BE2C (cell line): ENCODE data around the gene SH2D7.

Experiments used
- DNase-seq: peaks from one replicate; pipeline ENCODE4 v3.0.0-alpha.2; 2020
- H3K27me3 ChIP-seq: fragments of 250-450 bp; sonication (Bioruptor Pico); 2 replicates; pipeline ENCODE4 v1.5.1; 2020; ENCODE audit warnings: mild to moderate bottlenecking
- H3K36me3 ChIP-seq: fragments of 250-450 bp; sonication (Bioruptor Pico); 2 replicates; pipeline ENCODE4 v1.5.1; 2020; ENCODE audit warnings: mild to moderate bottlenecking
- H3K4me1 ChIP-seq: fragments of 250-450 bp; sonication (Bioruptor Pico); 2 replicates; pipeline ENCODE4 v1.5.1; 2020
- H3K4me3 ChIP-seq: 2 replicates; pipeline ENCODE4 v1.5.1; 2011; ENCODE audit warnings: low read depth, low read length
- H3K9me3 ChIP-seq: fragments of 250-450 bp; sonication (Bioruptor Pico); 2 replicates; pipeline ENCODE4 v1.5.1; 2020
- TF ChIP-seq, protein P1 (sequence below): IDR thresholded peaks from 2 replicates; pipeline ENCODE4 v1.5.1; 2012; ENCODE audit warnings: mild to moderate bottlenecking, low read depth, low read length

The SH2D7 gene

GRCh38 chr15:78097667-78098066 is 5.3 kb downstream of the SH2D7 start:
- H3K4me3 ChIP-seq: no peak overlapping the region
- no peaks in the 10 kb centered on the region for H3K36me3 ChIP-seq
- no peaks in the 10 kb centered on the region for H3K27me3 ChIP-seq
- TF ChIP-seq, protein P1, sequence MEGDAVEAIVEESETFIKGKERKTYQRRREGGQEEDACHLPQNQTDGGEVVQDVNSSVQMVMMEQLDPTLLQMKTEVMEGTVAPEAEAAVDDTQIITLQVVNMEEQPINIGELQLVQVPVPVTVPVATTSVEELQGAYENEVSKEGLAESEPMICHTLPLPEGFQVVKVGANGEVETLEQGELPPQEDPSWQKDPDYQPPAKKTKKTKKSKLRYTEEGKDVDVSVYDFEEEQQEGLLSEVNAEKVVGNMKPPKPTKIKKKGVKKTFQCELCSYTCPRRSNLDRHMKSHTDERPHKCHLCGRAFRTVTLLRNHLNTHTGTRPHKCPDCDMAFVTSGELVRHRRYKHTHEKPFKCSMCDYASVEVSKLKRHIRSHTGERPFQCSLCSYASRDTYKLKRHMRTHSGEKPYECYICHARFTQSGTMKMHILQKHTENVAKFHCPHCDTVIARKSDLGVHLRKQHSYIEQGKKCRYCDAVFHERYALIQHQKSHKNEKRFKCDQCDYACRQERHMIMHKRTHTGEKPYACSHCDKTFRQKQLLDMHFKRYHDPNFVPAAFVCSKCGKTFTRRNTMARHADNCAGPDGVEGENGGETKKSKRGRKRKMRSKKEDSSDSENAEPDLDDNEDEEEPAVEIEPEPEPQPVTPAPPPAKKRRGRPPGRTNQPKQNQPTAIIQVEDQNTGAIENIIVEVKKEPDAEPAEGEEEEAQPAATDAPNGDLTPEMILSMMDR: no peak
- H3K9me3 ChIP-seq: no peaks in the 10 kb centered on the region
- no peak for DNase-seq
- no peaks in the 10 kb centered on the region for H3K4me1 ChIP-seq

DNA sequence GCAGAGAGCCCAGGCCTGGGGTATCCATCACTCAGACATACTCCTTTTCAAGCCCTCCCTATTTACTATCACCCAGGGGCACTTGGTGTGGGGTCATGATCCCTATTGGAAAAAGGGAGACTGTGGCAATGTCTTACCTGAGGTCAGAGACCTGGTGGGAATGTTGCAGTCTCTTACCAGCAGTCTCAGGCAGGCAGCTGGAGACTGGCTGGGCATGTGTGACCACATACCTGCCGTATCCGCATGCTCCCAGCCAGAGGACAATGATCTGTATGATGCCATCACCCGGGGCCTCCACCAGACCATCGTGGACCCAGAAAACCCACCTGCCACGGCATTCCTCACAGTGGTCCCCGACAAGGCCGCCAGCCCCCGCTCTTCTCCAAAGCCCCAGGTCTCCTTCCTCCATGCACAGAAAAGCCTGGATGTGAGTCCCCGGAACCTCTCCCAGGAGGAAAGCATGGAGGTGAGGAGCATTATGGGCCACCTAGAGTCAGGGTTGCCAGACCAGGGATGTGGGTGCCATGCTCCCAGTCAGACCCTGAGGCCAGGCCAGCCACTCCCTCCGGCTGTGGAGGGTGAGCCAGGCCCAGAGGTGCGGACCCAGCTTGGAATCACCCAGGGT is 5.9 kb downstream of the SH2D7 start:
- no peaks in the 10 kb centered on the region for H3K36me3 ChIP-seq
- no peaks in the 10 kb centered on the region for H3K9me3 ChIP-seq
- H3K27me3 ChIP-seq: no peaks in the 10 kb centered on the region
- H3K4me3 ChIP-seq: no peak overlapping the region
- no peak for DNase-seq
- TF ChIP-seq, protein P1: no peak
- H3K4me1 ChIP-seq: no peaks in the 10 kb centered on the region

GRCh38 chr15:78100886-78101285 is 8.5 kb downstream of the SH2D7 start:
- H3K36me3 ChIP-seq: no peaks in the 10 kb centered on the region
- H3K9me3 ChIP-seq: no peaks in the 10 kb centered on the region
- DNase-seq: no peak
- TF ChIP-seq, protein P1: no peak
- H3K27me3 ChIP-seq: no peaks in the 10 kb centered on the region
- no peaks in the 10 kb centered on the region for H3K4me1 ChIP-seq
- no peak overlapping the region for H3K4me3 ChIP-seq

DNA sequence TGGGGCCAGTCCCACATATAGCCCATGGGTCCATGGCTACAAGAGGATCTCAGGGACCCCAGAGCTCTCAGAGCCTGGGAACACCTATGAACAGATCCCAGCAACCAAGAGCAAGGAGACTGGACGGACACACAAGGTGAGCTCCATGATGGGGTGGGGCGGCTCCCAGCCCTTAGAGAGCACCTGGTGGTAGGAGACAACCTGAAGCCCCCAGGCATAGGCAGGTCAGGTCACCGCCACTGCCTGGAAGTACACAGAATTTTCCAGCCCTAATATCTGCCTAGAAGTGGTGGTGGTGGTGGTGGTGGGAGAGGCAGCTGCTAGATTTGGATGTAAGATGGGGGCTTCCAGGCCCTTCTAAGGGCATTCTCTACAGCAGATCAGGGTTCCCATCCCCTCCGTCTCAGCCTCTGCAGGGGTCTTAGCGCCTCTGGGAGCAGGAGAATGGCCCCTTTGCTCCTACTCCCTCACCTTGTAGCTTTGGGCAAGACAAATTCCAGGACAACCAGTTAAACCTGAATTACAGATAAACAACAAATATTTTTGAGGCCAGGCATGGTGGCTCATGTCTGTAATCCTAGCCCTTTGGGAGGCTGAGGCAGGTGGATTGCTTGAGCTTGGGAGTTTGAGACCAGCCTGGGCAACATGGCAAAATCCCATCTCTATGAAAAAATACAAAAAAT is 9.2 kb downstream of the SH2D7 start:
- Histone ChIP-seq H3K4me3 (no peak overlapping the region), H3K9me3 (no peaks in the 10 kb centered on the region), H3K36me3 (no peaks in the 10 kb centered on the region), H3K4me1 (no peaks in the 10 kb centered on the region), H3K27me3 (no peaks in the 10 kb centered on the region)
- TF ChIP-seq, protein P1: no peak
- no peak for DNase-seq

DNA sequence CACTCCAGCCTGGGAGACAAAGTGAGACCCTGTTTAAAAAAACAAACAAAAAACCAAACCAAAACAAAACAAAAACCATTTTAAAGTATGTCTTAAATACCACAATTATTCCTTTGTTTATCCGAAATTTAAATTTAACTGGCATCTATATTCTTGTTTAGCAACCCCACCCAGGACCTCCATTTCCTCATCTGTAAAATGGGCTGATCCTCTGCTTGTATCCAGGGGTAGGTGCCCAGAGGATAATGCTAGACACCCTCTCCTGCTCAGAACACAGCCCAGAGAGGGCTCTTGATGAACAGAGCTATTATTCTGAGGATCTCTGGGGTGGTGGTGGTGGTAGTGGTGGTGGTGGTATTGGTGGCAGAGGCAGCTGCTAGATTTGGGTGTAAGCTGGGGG is 9.8 kb downstream of the SH2D7 start:
- Histone ChIP-seq H3K27me3 (no peaks in the 10 kb centered on the region), H3K4me1 (no peaks in the 10 kb centered on the region), H3K36me3 (no peaks in the 10 kb centered on the region), H3K4me3 (no peak overlapping the region), H3K9me3 (no peaks in the 10 kb centered on the region)
- no peak for DNase-seq
- TF ChIP-seq, protein P1: no peak

DNA sequence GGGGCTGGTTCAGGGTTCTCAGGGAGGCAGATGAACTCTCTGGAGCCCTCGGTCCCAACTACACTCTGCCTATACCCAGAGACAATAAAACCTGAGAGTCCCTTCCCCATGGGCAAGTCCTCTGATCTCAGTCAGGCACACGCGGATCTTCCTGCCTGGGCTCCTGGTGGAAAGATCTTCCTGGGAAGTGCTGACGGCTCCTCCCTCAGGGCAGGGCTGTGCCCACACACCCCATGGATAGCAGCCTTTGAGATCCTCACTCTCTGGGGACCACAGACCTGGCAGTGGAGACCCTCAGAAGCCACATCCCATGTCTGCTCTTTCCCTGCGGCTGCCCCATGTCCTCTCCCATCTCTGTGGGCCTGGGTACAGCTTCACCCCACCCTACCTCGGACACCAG is 10.4 kb downstream of the SH2D7 start:
- Histone ChIP-seq H3K4me3 (no peak overlapping the region), H3K27me3 (no peaks in the 10 kb centered on the region), H3K4me1 (no peaks in the 10 kb centered on the region), H3K36me3 (no peaks in the 10 kb centered on the region), H3K9me3 (no peaks in the 10 kb centered on the region)
- TF ChIP-seq, protein P1: no peak
- no peak for DNase-seq
